Measurements from ENCODE around the gene DCC. TPM values are rescaled to one million over a fixed set of nuclear protein-coding genes. Genes with fewer than 3 reads are reported as not detected.
A peak's percentile ranks its signal among the peaks of the same experiment; 100 is the strongest.

DCC gene
- total RNA-seq, 1 donor from 2014 or later = not detected

DNA sequence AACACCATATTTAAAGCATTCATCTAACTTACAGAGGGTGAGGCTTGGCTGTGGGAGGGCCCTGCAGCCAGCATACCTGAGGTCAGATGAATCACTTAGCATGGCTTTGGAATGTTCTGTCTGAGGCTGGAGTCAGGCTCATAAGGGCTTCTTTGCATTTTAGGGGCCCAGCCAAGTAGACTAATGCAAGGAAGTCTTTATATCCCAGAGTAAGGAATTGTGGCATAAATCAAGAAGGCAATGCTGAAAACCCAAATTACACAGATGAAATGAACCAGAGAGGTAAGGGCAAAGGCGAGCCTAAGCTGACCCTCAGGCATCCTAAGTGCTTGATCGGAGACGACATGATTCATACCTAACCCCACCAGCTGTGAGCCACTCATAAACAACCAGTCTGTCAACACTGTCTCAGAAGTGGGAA lies 383.6 kb downstream of the DCC start:
- Mint-ChIP-seq H3K9me3 (ENCODE audit: low read depth) (no peaks in the 10 kb centered on the region), H3K36me3 (ENCODE audit: low read depth) (no peaks in the 10 kb centered on the region), H3K4me3 (ENCODE audit: unreplicated experiment) (no peak overlapping the region), H3K4me1 (ENCODE audit: low read depth) (no peaks in the 10 kb centered on the region), H3K27me3 (ENCODE audit: low read depth) (no peaks in the 10 kb centered on the region), H3K27ac (ENCODE audit: unreplicated experiment) (no peak overlapping the region)
- DNase-seq (ENCODE audit: low spot score) = no peak
- TF ChIP-seq, protein P1, sequence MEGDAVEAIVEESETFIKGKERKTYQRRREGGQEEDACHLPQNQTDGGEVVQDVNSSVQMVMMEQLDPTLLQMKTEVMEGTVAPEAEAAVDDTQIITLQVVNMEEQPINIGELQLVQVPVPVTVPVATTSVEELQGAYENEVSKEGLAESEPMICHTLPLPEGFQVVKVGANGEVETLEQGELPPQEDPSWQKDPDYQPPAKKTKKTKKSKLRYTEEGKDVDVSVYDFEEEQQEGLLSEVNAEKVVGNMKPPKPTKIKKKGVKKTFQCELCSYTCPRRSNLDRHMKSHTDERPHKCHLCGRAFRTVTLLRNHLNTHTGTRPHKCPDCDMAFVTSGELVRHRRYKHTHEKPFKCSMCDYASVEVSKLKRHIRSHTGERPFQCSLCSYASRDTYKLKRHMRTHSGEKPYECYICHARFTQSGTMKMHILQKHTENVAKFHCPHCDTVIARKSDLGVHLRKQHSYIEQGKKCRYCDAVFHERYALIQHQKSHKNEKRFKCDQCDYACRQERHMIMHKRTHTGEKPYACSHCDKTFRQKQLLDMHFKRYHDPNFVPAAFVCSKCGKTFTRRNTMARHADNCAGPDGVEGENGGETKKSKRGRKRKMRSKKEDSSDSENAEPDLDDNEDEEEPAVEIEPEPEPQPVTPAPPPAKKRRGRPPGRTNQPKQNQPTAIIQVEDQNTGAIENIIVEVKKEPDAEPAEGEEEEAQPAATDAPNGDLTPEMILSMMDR (IDR thresholded peaks at IDR 0.05) = no peak

DNA sequence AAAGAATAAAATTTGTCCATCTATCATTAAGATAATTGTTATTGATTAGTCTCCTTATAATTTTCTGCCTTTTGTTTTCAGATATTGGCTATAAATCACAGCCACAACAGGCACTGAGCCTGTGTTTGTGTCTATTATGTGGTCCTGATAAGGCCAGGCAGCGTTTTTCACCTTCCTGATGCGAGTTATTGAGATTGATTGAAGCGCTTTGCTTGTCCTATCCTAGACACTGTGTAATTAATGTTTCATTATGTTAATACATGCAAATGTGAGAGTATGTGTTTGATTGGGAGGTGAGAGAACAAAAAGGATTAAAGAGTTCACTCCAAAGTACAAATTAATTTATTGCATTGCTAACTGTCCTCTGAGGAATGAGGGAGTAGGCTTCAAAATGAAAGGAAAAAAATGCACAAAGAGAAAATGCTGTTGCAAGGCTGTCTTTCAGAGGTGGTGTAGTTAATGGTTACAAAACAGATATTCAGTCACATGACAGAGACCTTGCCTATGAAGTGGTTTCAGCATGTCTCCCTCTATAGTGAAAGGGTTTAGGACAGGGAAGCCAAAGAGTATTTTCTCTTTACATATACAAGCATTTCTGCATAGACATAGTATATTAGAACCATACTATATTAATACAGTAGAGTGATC lies 391.1 kb downstream of the DCC start:
- Mint-ChIP-seq H3K4me1 (ENCODE audit: low read depth) (no peaks in the 10 kb centered on the region), H3K27me3 (ENCODE audit: low read depth) (peaks cover 2% of the 10 kb centered on the region), H3K36me3 (ENCODE audit: low read depth) (no peaks in the 10 kb centered on the region), H3K27ac (ENCODE audit: unreplicated experiment) (no peak overlapping the region), H3K9me3 (ENCODE audit: low read depth) (no peaks in the 10 kb centered on the region), H3K4me3 (ENCODE audit: unreplicated experiment) (no peak overlapping the region)
- TF ChIP-seq, protein P1 (IDR thresholded peaks at IDR 0.05) = no peak
- no peak for DNase-seq (ENCODE audit: low spot score)

DNA sequence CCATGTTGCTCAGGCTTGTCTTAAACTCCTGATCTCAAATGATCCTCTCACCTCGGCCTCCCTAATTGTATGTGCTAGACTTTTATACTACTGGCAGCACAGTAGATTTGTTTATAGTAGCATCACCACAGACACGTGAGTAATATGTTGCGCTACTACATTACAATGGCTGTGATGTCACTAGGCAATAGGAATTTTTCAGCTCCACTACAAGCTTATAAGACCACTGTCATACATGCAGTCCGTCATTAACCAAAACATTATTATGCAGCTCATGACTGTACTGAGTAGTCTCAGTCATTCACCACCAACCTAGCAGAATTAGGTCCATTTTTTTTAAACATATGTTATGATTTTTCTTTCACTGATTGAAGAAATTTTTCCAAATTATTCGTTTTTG lies 398.9 kb downstream of the DCC start:
- H3K9me3 Mint-ChIP-seq (ENCODE audit: low read depth) = no peaks in the 10 kb centered on the region
- H3K27me3 Mint-ChIP-seq (ENCODE audit: low read depth) = no peaks in the 10 kb centered on the region
- H3K36me3 Mint-ChIP-seq (ENCODE audit: low read depth) = no peaks in the 10 kb centered on the region
- no peak for DNase-seq (ENCODE audit: low spot score)
- TF ChIP-seq, protein P1 (IDR thresholded peaks at IDR 0.05) = no peak
- H3K4me1 Mint-ChIP-seq (ENCODE audit: low read depth) = no peaks in the 10 kb centered on the region
- H3K27ac Mint-ChIP-seq (ENCODE audit: unreplicated experiment) = no peak overlapping the region
- no peak overlapping the region for H3K4me3 Mint-ChIP-seq (ENCODE audit: unreplicated experiment)

DNA sequence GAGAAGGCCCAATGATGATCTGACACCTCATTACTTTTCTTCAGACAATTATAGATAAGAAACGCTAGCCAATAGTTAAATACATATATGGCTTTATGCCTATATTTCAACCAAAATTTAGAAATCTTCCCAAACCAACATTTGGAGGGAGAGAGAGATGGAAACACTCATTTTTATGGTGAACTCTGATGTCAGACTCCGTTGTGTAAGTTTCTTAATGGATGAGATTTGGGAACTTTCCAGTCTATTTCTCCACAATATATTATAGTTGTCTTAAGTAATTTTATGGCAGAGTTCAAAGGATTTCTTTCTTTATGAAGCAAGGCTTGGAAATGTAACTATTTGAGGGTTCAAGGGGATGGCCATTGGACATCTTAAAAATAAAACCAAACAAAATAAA lies 407.0 kb downstream of the DCC start:
- Mint-ChIP-seq H3K4me3 (ENCODE audit: unreplicated experiment) (no peak overlapping the region), H3K4me1 (ENCODE audit: low read depth) (no peaks in the 10 kb centered on the region), H3K9me3 (ENCODE audit: low read depth) (no peaks in the 10 kb centered on the region), H3K27me3 (ENCODE audit: low read depth) (no peaks in the 10 kb centered on the region), H3K27ac (ENCODE audit: unreplicated experiment) (no peak overlapping the region), H3K36me3 (ENCODE audit: low read depth) (no peaks in the 10 kb centered on the region)
- TF ChIP-seq, protein P1 (IDR thresholded peaks at IDR 0.05) = no peak
- DNase-seq (ENCODE audit: low spot score) = no peak

DNA sequence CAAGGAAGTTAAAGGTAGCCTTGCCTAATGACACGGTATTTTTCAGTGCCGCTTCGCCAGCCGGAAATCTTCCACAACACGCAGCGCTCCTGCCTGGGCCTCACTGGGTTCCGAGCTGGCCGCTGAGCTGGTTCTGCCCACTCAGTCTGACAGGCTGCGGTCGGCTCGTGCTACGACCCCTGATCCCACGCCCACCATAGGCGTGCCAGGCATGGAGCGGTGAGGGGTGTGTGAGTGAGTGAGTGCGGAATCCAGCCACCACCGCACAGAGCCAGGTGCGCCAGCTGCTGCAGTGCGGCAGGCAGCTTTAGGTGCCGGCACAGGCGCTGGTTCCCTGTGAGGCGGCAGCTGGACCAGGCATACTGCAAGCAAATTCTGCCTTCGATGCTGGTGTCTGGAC lies 407.9 kb downstream of the DCC start:
- TF ChIP-seq, protein P1 (IDR thresholded peaks at IDR 0.05) = no peak
- DNase-seq (ENCODE audit: low spot score) = peak; percentile 92
- Mint-ChIP-seq H3K36me3 (ENCODE audit: low read depth) (no peaks in the 10 kb centered on the region), H3K4me3 (ENCODE audit: unreplicated experiment) (no peak overlapping the region), H3K27ac (ENCODE audit: unreplicated experiment) (no peak overlapping the region), H3K4me1 (ENCODE audit: low read depth) (no peaks in the 10 kb centered on the region), H3K27me3 (ENCODE audit: low read depth) (no peaks in the 10 kb centered on the region), H3K9me3 (ENCODE audit: low read depth) (no peaks in the 10 kb centered on the region)

Measured in chondrocyte (in vitro differentiated cells).